ENCODE results near the gene ARPC1A.
A peak's percentile ranks its signal among the peaks of the same experiment; 100 is the strongest.
"Not testable (repeated sequence)": the region's sequence is repeated elsewhere in the genome, so short reads cannot be mapped to it uniquely, and the experiment has no call there.

The ARPC1A gene

DNA sequence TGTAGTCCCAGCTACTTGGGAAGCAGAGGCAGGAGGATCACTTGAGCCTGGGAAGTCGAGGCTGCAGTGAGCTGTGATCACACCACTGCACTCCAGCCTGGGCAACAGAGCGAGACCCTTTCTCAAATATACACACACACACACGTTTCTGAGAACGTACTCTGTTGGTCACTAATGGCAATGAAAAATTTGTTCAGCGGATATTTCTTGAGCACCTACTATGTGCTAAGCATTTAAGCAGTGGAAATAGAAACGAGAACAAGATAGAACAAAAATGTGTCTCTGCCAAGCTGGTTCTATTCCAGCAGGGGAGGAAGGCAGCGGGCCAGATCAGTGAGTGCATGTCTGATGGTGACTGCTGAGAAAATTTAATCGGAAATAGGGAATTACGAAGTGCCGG is 57.5 kb downstream of the ARPC1A start:
- no peak overlapping the region for H3K27ac ChIP-seq (ENCODE audit: low read length)
- no peaks in the 10 kb centered on the region for H3K9me3 ChIP-seq (ENCODE audit: control insufficient read depth, low read depth, low read length)
- H3K4me3 ChIP-seq (ENCODE audit: low read length), result no peak overlapping the region
- H3K9ac ChIP-seq (ENCODE audit: low read length), result no peak overlapping the region
- peaks cover 3% of the 10 kb centered on the region for H3K36me3 ChIP-seq (ENCODE audit: control insufficient read depth, low read depth, low read length)
- H3K27me3 ChIP-seq (ENCODE audit: control insufficient read depth, insufficient read depth, low read length), result no peaks in the 10 kb centered on the region
- H3K4me1 ChIP-seq (ENCODE audit: control insufficient read depth, low read depth, low read length), result no peaks in the 10 kb centered on the region

DNA sequence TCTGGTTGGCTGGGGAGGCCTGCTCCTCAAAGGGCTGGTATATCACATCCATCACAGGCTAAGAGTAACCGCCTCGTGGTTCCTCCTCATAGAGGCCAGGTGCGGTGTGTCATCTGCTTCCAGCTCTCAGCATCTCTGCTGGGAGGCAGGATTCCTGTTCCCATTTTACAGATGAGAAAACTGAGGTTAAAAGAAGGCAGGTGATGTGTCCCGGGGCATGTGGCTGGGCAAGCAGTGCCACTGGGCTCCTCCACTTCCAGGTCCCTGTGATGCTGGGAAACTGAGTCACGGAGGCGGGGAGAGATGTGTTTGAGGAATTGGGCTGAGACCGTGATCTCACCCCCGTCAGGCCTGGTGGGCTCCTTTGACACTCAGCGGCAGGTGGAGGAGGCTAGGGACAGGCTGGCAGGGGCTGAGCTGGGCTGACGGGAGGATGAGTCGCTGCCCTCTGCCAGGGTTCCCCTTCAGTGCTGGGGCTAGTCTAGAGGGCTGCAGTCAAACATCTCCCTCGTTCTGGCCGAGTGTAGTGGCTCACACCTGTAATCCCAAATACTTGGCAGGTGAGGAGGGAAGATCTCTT is 58.2 kb downstream of the ARPC1A start:
- Histone ChIP-seq H3K27me3 (ENCODE audit: control insufficient read depth, insufficient read depth, low read length) (no peaks in the 10 kb centered on the region), H3K4me1 (ENCODE audit: control insufficient read depth, low read depth, low read length) (no peaks in the 10 kb centered on the region), H3K36me3 (ENCODE audit: control insufficient read depth, low read depth, low read length) (peaks cover 7% of the 10 kb centered on the region), H3K9ac (ENCODE audit: low read length) (no peak overlapping the region), H3K4me3 (ENCODE audit: low read length) (no peak overlapping the region), H3K9me3 (ENCODE audit: control insufficient read depth, low read depth, low read length) (no peaks in the 10 kb centered on the region), H3K27ac (ENCODE audit: low read length) (no peak overlapping the region)

DNA sequence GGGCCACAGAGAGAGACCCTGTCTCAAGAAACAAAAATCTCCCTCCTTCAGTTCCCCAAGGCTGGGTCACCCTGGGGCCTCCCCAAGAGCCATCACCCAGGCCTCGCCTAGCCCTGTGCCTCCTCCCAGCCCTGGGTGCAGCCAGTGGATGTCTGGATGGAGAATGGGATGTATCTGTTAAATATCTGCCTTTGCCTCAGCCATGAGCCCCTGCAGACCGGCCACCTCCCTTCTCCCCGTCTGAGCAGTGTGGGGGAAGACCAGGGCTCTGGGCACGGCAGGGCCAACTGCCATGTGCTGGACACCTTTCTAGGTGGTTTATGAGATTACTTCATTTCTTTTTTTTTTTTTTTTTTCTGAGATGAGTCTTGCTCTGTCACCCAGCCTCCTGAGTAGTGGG is 58.8 kb downstream of the ARPC1A start:
- H3K4me1 ChIP-seq (ENCODE audit: control insufficient read depth, low read depth, low read length), result no peaks in the 10 kb centered on the region
- H3K27ac ChIP-seq (ENCODE audit: low read length), result no peak overlapping the region
- H3K9ac ChIP-seq (ENCODE audit: low read length), result no peak overlapping the region
- no peaks in the 10 kb centered on the region for H3K27me3 ChIP-seq (ENCODE audit: control insufficient read depth, insufficient read depth, low read length)
- no peak overlapping the region for H3K4me3 ChIP-seq (ENCODE audit: low read length)
- no peaks in the 10 kb centered on the region for H3K9me3 ChIP-seq (ENCODE audit: control insufficient read depth, low read depth, low read length)
- H3K36me3 ChIP-seq (ENCODE audit: control insufficient read depth, low read depth, low read length), result peaks cover 9% of the 10 kb centered on the region

DNA sequence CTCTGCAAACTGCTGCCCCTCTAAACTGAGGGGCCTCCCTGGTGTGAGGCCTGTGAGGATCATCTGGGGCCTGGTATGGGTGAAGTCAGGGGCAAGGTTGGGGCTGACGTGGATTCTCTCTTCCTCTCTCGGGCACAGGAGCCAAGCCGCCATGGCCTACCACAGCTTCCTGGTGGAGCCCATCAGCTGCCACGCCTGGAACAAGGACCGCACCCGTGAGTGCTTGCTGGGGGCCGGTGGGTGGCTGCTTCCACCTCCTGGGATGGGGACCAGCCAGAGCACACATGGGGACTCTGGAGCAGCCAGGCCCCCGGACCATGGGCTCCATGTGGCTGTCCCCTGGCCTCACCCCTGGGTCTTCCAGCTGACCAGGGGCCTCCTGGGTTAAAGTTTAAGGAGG is 59.9 kb downstream of the ARPC1A start:
- no peaks in the 10 kb centered on the region for H3K27me3 ChIP-seq (ENCODE audit: control insufficient read depth, insufficient read depth, low read length)
- H3K4me3 ChIP-seq (ENCODE audit: low read length), result no peak overlapping the region
- no peaks in the 10 kb centered on the region for H3K9me3 ChIP-seq (ENCODE audit: control insufficient read depth, low read depth, low read length)
- H3K36me3 ChIP-seq (ENCODE audit: control insufficient read depth, low read depth, low read length), result peaks cover 12% of the 10 kb centered on the region
- no peak overlapping the region for H3K9ac ChIP-seq (ENCODE audit: low read length)
- no peak overlapping the region for H3K27ac ChIP-seq (ENCODE audit: low read length)
- no peaks in the 10 kb centered on the region for H3K4me1 ChIP-seq (ENCODE audit: control insufficient read depth, low read depth, low read length)

DNA sequence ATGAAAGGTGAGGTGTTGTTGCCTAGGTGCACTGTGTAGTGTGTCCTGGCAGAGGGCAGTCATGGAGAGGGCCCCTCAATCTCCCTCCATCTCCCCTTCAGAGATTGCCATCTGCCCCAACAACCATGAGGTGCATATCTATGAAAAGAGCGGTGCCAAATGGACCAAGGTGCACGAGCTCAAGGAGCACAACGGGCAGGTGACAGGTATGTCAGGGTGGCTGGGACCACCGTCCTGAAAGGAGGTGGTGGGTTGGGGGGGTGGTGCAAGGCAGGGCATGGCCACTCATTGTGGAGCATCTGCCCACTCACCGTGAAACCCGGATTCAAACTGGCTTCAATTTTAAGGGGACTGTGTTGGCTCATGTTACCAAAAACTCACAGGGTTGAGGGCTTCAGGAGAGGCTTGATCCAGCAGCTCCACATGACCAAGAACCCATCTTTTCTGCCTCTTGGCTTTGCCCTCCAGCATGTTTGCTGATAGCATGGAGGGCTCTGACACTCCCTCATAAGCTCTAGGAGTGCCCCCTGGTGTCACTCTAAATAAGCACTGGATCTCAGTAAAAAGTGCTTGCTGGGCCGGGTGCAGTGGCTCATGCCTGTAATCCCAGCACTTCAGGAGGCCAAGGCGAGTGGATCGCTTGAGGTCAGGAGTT is 61.0 kb downstream of the ARPC1A start:
- Histone ChIP-seq H3K36me3 (ENCODE audit: control insufficient read depth, low read depth, low read length) (peaks cover 12% of the 10 kb centered on the region), H3K27ac (ENCODE audit: low read length) (no peak overlapping the region), H3K9ac (ENCODE audit: low read length) (no peak overlapping the region), H3K4me3 (ENCODE audit: low read length) (no peak overlapping the region), H3K9me3 (ENCODE audit: control insufficient read depth, low read depth, low read length) (no peaks in the 10 kb centered on the region), H3K27me3 (ENCODE audit: control insufficient read depth, insufficient read depth, low read length) (no peaks in the 10 kb centered on the region), H3K4me1 (ENCODE audit: control insufficient read depth, low read depth, low read length) (no peaks in the 10 kb centered on the region)

DNA sequence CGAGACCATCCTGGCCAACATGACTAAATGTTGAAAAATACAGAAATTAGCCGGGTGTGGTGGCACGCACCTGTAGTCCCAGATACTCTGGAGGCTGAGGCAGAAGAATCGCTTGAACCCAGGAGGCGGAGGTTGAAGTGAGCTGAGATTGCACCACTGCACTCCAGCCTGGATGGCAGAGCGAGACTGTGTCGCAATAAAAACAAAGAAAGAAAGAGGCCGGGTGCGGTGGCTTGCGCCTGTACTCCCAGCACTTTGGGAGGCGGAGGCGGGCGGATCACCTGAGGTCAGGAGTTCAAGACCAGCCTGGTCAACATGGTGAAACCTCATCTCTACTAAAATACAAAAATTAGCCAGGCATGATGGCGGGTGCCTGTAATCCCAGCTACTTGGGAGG is 61.5 kb downstream of the ARPC1A start:
- not testable (repeated sequence) for H3K9me3 ChIP-seq (ENCODE audit: control insufficient read depth, low read depth, low read length); H3K4me1 ChIP-seq (ENCODE audit: control insufficient read depth, low read depth, low read length); H3K9ac ChIP-seq (ENCODE audit: low read length); H3K4me3 ChIP-seq (ENCODE audit: low read length); H3K27me3 ChIP-seq (ENCODE audit: control insufficient read depth, insufficient read depth, low read length); H3K27ac ChIP-seq (ENCODE audit: low read length)
- H3K36me3 ChIP-seq (ENCODE audit: control insufficient read depth, low read depth, low read length), result peaks cover 12% of the 10 kb centered on the region

DNA sequence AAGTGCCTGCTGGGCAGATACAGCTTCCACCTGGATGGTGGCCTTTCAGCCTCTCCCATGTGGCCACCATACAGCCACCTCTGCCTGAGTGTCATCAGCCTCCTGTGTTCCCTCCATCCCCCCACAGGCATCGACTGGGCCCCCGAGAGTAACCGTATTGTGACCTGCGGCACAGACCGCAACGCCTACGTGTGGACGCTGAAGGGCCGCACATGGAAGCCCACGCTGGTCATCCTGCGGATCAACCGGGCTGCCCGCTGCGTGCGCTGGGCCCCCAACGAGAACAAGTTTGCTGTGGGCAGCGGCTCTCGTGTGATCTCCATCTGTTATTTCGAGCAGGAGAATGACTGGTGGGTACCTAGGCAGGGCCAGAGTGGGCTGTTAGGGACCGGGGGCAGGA is 62.2 kb downstream of the ARPC1A start:
- Histone ChIP-seq H3K36me3 (ENCODE audit: control insufficient read depth, low read depth, low read length) (peaks cover 12% of the 10 kb centered on the region), H3K4me3 (ENCODE audit: low read length) (no peak overlapping the region), H3K4me1 (ENCODE audit: control insufficient read depth, low read depth, low read length) (no peaks in the 10 kb centered on the region), H3K9me3 (ENCODE audit: control insufficient read depth, low read depth, low read length) (no peaks in the 10 kb centered on the region), H3K27ac (ENCODE audit: low read length) (no peak overlapping the region), H3K27me3 (ENCODE audit: control insufficient read depth, insufficient read depth, low read length) (no peaks in the 10 kb centered on the region), H3K9ac (ENCODE audit: low read length) (no peak overlapping the region)

DNA sequence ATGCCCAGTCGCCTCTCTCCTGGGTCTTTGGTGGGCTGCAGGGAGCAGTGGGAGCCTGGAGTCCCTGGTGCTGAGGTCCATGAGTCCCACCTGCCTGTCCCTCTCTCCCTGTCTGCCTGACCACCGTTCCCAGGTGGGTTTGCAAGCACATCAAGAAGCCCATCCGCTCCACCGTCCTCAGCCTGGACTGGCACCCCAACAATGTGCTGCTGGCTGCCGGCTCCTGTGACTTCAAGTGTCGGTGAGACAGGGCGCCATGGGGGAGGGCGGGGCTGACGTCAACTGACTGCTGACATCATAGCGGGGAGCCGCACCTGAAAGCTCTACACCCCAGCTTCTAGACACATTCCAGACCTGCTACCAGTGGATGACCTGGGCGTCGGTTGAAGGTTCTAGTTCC is 64.1 kb downstream of the ARPC1A start:
- Histone ChIP-seq H3K4me1 (ENCODE audit: control insufficient read depth, low read depth, low read length) (peaks cover 3% of the 10 kb centered on the region), H3K9ac (ENCODE audit: low read length) (no peak overlapping the region), H3K4me3 (ENCODE audit: low read length) (no peak overlapping the region), H3K27ac (ENCODE audit: low read length) (no peak overlapping the region), H3K36me3 (ENCODE audit: control insufficient read depth, low read depth, low read length) (peaks cover 13% of the 10 kb centered on the region), H3K27me3 (ENCODE audit: control insufficient read depth, insufficient read depth, low read length) (no peaks in the 10 kb centered on the region), H3K9me3 (ENCODE audit: control insufficient read depth, low read depth, low read length) (no peaks in the 10 kb centered on the region)

DNA sequence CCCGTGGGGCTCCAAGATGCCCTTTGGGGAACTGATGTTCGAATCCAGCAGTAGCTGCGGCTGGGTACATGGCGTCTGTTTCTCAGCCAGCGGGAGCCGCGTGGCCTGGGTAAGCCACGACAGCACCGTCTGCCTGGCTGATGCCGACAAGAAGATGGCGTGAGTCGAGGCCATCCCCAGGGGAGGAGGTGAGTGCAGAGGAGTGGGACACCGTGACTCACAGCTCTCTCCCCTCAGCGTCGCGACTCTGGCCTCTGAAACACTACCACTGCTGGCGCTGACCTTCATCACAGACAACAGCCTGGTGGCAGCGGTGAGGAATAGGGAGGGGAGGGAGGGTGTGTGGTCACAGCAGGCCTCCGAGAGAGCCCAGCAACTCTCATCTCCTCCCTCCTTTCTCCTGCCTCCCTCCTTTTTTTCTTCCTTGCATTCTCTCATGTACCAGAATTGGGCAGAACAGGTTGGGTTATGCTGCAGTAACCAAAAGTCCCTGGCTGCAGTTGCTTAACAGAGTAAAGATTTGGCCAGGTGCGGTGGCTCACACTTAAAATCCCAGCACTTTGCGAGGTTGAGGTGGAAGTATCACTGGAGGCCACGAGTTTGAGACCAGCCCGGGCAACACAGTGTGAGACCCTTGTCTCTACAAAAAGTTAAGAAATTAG is 65.4 kb downstream of the ARPC1A start:
- peaks cover 3% of the 10 kb centered on the region for H3K4me1 ChIP-seq (ENCODE audit: control insufficient read depth, low read depth, low read length)
- H3K27me3 ChIP-seq (ENCODE audit: control insufficient read depth, insufficient read depth, low read length), result no peaks in the 10 kb centered on the region
- H3K9ac ChIP-seq (ENCODE audit: low read length), result no peak overlapping the region
- no peaks in the 10 kb centered on the region for H3K9me3 ChIP-seq (ENCODE audit: control insufficient read depth, low read depth, low read length)
- peaks cover 26% of the 10 kb centered on the region for H3K36me3 ChIP-seq (ENCODE audit: control insufficient read depth, low read depth, low read length)
- H3K27ac ChIP-seq (ENCODE audit: low read length), result no peak overlapping the region
- H3K4me3 ChIP-seq (ENCODE audit: low read length), result no peak overlapping the region

DNA sequence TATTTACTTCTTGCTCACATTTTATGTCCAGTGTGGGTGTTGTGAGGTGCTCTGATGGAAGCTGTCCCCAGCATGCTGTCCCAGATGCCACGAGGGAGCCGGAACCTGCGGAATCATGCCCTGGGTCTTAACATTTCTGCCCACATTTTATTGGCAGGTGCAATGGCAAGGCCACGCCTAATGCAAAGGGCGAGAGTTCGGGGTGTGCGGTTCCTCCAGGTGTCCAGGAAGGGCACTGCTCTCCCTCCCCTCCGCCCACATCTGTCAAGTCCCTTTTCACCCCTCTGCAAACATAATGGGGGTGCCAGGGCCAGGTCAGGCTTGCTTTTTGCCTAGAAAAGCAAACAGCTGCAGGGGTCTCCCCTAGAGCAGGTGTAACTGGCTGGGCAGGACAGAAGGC is 66.3 kb downstream of the ARPC1A start:
- H3K9me3 ChIP-seq (ENCODE audit: control insufficient read depth, low read depth, low read length), result no peaks in the 10 kb centered on the region
- peak overlapping the region; percentile 85 for H3K4me3 ChIP-seq (ENCODE audit: low read length)
- H3K4me1 ChIP-seq (ENCODE audit: control insufficient read depth, low read depth, low read length), result peaks cover 3% of the 10 kb centered on the region
- H3K9ac ChIP-seq (ENCODE audit: low read length), result peak overlapping the region; percentile 55
- H3K36me3 ChIP-seq (ENCODE audit: control insufficient read depth, low read depth, low read length), result peaks cover 32% of the 10 kb centered on the region
- no peaks in the 10 kb centered on the region for H3K27me3 ChIP-seq (ENCODE audit: control insufficient read depth, insufficient read depth, low read length)
- no peak overlapping the region for H3K27ac ChIP-seq (ENCODE audit: low read length)

DNA sequence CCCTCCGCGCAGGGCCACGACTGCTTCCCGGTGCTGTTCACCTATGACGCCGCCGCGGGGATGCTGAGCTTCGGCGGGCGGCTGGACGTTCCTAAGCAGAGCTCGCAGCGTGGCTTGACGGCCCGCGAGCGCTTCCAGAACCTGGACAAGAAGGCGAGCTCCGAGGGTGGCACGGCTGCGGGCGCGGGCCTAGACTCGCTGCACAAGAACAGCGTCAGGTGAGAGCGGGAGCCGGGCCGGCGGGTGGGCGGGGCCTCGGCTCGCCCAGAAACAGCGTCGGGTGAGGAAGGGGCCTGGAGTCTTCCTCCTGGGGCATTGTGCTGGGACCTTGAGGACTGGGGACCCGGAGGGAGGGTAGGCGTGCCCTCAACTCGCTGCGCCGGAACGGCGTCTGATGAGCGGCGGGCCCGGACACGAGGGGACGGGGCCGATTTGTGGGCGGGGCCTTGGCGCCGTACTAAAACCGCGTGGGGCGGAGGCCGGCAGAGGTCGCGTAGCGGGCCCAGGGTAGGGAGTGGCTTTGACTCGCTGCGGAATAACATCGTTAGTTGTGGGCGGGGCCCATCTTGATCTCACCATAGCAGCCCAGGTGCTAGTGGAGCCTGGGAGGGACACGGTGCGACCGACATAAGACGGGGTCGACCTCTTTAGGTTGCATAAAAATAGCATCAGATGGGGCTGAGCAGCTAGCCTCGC is 67.1 kb downstream of the ARPC1A start:
- Histone ChIP-seq H3K9ac (ENCODE audit: low read length) (peak overlapping the region; percentile 55), H3K27ac (ENCODE audit: low read length) (peak overlapping the region; percentile 54), H3K4me3 (ENCODE audit: low read length) (peak overlapping the region; percentile 85), H3K4me1 (ENCODE audit: control insufficient read depth, low read depth, low read length) (peaks cover 3% of the 10 kb centered on the region), H3K36me3 (ENCODE audit: control insufficient read depth, low read depth, low read length) (peaks cover 39% of the 10 kb centered on the region), H3K27me3 (ENCODE audit: control insufficient read depth, insufficient read depth, low read length) (no peaks in the 10 kb centered on the region), H3K9me3 (ENCODE audit: control insufficient read depth, low read depth, low read length) (no peaks in the 10 kb centered on the region)

Measured in iPS-18a (cell line).